Mammary epithelial cell (primary cell): ENCODE results near the gene AUTS2.

ENCODE experiments used
- CTCF ChIP-seq, 2 donors: IDR thresholded peaks in 1 of 2; conservative IDR thresholded peaks in 1 of 2; 2 replicates each; pipeline ENCODE4 v1.5.1; 2011 to 2012; ENCODE audit warnings: inconsistent platforms in 2 of 2, low read length in 2 of 2, mild to moderate bottlenecking in 2 of 2, control low read depth in 1 of 2, low read depth in 1 of 2; ENCODE audit not compliant: insufficient read depth in 1 of 2; ENCODE audit errors: extremely low read depth in 1 of 2
- EZH2 ChIP-seq: IDR thresholded peaks from 2 replicates; pipeline ENCODE4 v1.6.1; 2012; ENCODE audit warnings: low read length, inconsistent platforms, borderline replicate concordance

- TF ChIP-seq CTCF (conservative IDR thresholded peaks at IDR 0.05 in 1 of 2, IDR thresholded peaks at IDR 0.05 in 1 of 2; ENCODE audit: extremely low read depth in 1 of 2, insufficient read depth in 1 of 2, low read depth in 1 of 2, low read length in 2 of 2) (no peak), EZH2 (no peak)
Measured at GRCh38 chr7:70212281-70212680, 614.0 kb downstream of the AUTS2 start.
